Activated CD4-positive, alpha-beta T cell treated with anti-CD3 and anti-CD28 coated beads, Interleukin-2, amount 50 U/mL, for 24 hours (primary cell): ENCODE data around the gene RASSF3.
"Not testable (repeated sequence)": the region's sequence is repeated elsewhere in the genome, so short reads cannot be mapped to it uniquely, and the experiment has no call there.

ENCODE experiments used
- DNase-seq, 2 donors: peaks; one replicate each; pipeline ENCODE4 v3.0.0-alpha.2; 2020; ENCODE audit warnings: low read depth in 1 of 2, low spot score in 1 of 2

RASSF3 gene

GRCh38 chr12:64633011-64633939 is 23.0 kb downstream of the RASSF3 start:
- no peak for DNase-seq

GRCh38 chr12:64633940-64634337 is 23.6 kb downstream of the RASSF3 start:
- no peak for DNase-seq

- no peak for DNase-seq
Measured at GRCh38 chr12:64634508-64635092, 24.3 kb downstream of the RASSF3 start.

GRCh38 chr12:64635356-64635998 is 25.2 kb downstream of the RASSF3 start:
- DNase-seq: no peak

- no peak for DNase-seq
Measured at GRCh38 chr12:64636856-64637255, 26.6 kb downstream of the RASSF3 start.

GRCh38 chr12:64639466-64639865 is 29.2 kb downstream of the RASSF3 start:
- DNase-seq: no peak

GRCh38 chr12:64646318-64646717 is 36.0 kb downstream of the RASSF3 start:
- no peak for DNase-seq

GRCh38 chr12:64649487-64649886 is 39.2 kb downstream of the RASSF3 start:
- DNase-seq: no peak

GRCh38 chr12:64650762-64651161 is 40.5 kb downstream of the RASSF3 start:
- no peak for DNase-seq

GRCh38 chr12:64652346-64652745 is 42.1 kb downstream of the RASSF3 start:
- no peak for DNase-seq

GRCh38 chr12:64653123-64653522 is 42.8 kb downstream of the RASSF3 start:
- DNase-seq: no peak

- not testable (repeated sequence) for DNase-seq
Measured at GRCh38 chr12:64653907-64654306, 43.6 kb downstream of the RASSF3 start.

- DNase-seq: no peak
Measured at GRCh38 chr12:64655141-64655540, 44.8 kb downstream of the RASSF3 start.

GRCh38 chr12:64656429-64656828 is 46.1 kb downstream of the RASSF3 start:
- DNase-seq: no peak

GRCh38 chr12:64658892-64659481 is 48.7 kb downstream of the RASSF3 start:
- no peak for DNase-seq

GRCh38 chr12:64660237-64661018 is 50.1 kb downstream of the RASSF3 start:
- DNase-seq: no peak

- DNase-seq: no peak
Measured at GRCh38 chr12:64663015-64663414, 52.7 kb downstream of the RASSF3 start.

- no peak for DNase-seq
Measured at GRCh38 chr12:64665514-64665913, 55.2 kb downstream of the RASSF3 start.

- DNase-seq: no peak
Measured at GRCh38 chr12:64666054-64666914, 56.0 kb downstream of the RASSF3 start.

GRCh38 chr12:64667793-64668192 is 57.5 kb downstream of the RASSF3 start:
- DNase-seq: no peak
